T-cell (primary cell): Measurements from ENCODE around the gene ERCC5. TPM values are rescaled to one million over a fixed set of nuclear protein-coding genes. Genes with fewer than 3 reads are reported as not detected.
A peak's percentile ranks its signal among the peaks of the same experiment; 100 is the strongest.

Source experiments
- ATAC-seq, 4 experiments: fragments of 200-7000 bp in 3 of 4; fragments of 150-1000 bp in 1 of 4; cut with Tn5 transposase; replicated peaks in 1 of 4; 1 replicate in 3 of 4; 2 replicates in 1 of 4; pipeline ENCODE4 v1.10.0; 2021; ENCODE audit warnings: moderate library complexity in 3 of 4, mild to moderate bottlenecking in 2 of 4, moderate number of reproducible peaks in 1 of 4
- CTCF ChIA-PET, 2 donors: fragments of 300-600 bp; sonication (Branson Sonifier 250); formaldehyde crosslinking; loops; one replicate each; lab custom pipeline; 2022; ENCODE audit warnings: antibody characterized with exemption in 2 of 2; lab: Charles Lee
- POLR2A ChIA-PET, 2 donors: fragments of 300-600 bp; sonication (Branson Sonifier 250); formaldehyde crosslinking; loops; one replicate each; lab custom pipeline; 2022; ENCODE audit warnings: antibody characterized with exemption in 2 of 2; lab: Charles Lee
- DNase-seq, 35 experiments: peaks; one replicate each; pipeline versions ENCODE4 v3.0.0 to v3.0.0-alpha.2; 2013 to 2023
- H3K27ac ChIP-seq: one replicate; pipeline ENCODE4 v1.5.1; 2013; ENCODE audit warnings: low read length
- H3K27me3 ChIP-seq, 2 experiments: replicated peaks in 1 of 2; 1 replicate in 1 of 2; 2 replicates in 1 of 2; pipeline versions ENCODE4 v1.6.1 to v1.7.0; 2013; ENCODE audit warnings: low read length in 1 of 2, mixed read lengths in 1 of 2; ENCODE audit not compliant: control insufficient read depth in 2 of 2, insufficient read depth in 2 of 2; ENCODE audit errors: extremely low read depth in 1 of 2
- H3K36me3 ChIP-seq, 2 donors: 1 replicate in 1 of 2; 2 replicates in 1 of 2; pipeline versions ENCODE4 v1.6.1 to v1.7.0; 2013; ENCODE audit warnings: low read length in 1 of 2; ENCODE audit not compliant: control insufficient read depth in 2 of 2, insufficient read depth in 1 of 2; ENCODE audit errors: extremely low read depth in 1 of 2
- H3K4me1 ChIP-seq, 2 experiments: 1 replicate in 1 of 2; 2 replicates in 1 of 2; pipeline versions ENCODE4 v1.6.1 to v1.7.0; 2013; ENCODE audit warnings: low read length in 2 of 2, mixed read lengths in 1 of 2; ENCODE audit not compliant: insufficient read depth in 2 of 2, control insufficient read depth in 1 of 2; ENCODE audit errors: extremely low read depth in 1 of 2
- H3K4me3 ChIP-seq, 2 donors: 1 replicate in 1 of 2; 2 replicates in 1 of 2; pipeline versions ENCODE4 v1.5.1 to v1.7.0; 2013; ENCODE audit warnings: mild to moderate bottlenecking in 2 of 2, low read length in 1 of 2, moderate library complexity in 1 of 2; ENCODE audit not compliant: control insufficient read depth in 1 of 2; ENCODE audit errors: extremely low read depth in 1 of 2
- H3K9me3 ChIP-seq: 2 replicates; pipeline ENCODE4 v1.7.0; 2013
- H3K27ac Mint-ChIP-seq, 2 donors: one replicate each; pipeline ENCODE4 v1.8.0; 2020 to 2021; ENCODE audit warnings: mild to moderate bottlenecking in 2 of 2, mixed read lengths in 2 of 2
- H3K27me3 Mint-ChIP-seq, 2 donors: one replicate each; pipeline ENCODE4 v1.8.0; 2021 to 2022; ENCODE audit warnings: mixed read lengths in 2 of 2
- H3K36me3 Mint-ChIP-seq: one replicate; pipeline ENCODE4 v1.8.0; 2021; ENCODE audit warnings: mixed read lengths
- H3K4me1 Mint-ChIP-seq, 3 donors: one replicate each; pipeline ENCODE4 v1.8.0; 2020 to 2022; ENCODE audit warnings: mixed read lengths in 3 of 3, mild to moderate bottlenecking in 1 of 3
- H3K4me3 Mint-ChIP-seq, 3 donors: one replicate each; pipeline ENCODE4 v1.8.0; 2020 to 2022; ENCODE audit warnings: mild to moderate bottlenecking in 3 of 3, mixed read lengths in 3 of 3, moderate library complexity in 3 of 3
- H3K9me3 Mint-ChIP-seq, 3 donors: one replicate each; pipeline ENCODE4 v1.8.0; 2020 to 2022; ENCODE audit warnings: mixed read lengths in 3 of 3
- WGBS: methylation state at CpG from one replicate; pipeline ENCODE4 v1.1.5; 2013; ENCODE audit warnings: missing lambda C conversion rate; ENCODE audit not compliant: insufficient coverage; 5-methylcytosine and 5-hydroxymethylcytosine counted together
- total RNA-seq, 35 experiments: library from RNA in 6 of 35; stranded (reverse) in 6 of 35; fragments of 120-200 nt in 1 of 35; gene quantifications; one replicate each; pipeline versions ENCODE4 v1.2.1 to v1.2.4 and lab custom pipeline; 2013 to 2026

The ERCC5 gene
- total RNA-seq, 5 donors from 2014 or later (not counting 1 experiment from before 2014, with no cell fraction given): 104 to 123 (median 114) TPM

DNA sequence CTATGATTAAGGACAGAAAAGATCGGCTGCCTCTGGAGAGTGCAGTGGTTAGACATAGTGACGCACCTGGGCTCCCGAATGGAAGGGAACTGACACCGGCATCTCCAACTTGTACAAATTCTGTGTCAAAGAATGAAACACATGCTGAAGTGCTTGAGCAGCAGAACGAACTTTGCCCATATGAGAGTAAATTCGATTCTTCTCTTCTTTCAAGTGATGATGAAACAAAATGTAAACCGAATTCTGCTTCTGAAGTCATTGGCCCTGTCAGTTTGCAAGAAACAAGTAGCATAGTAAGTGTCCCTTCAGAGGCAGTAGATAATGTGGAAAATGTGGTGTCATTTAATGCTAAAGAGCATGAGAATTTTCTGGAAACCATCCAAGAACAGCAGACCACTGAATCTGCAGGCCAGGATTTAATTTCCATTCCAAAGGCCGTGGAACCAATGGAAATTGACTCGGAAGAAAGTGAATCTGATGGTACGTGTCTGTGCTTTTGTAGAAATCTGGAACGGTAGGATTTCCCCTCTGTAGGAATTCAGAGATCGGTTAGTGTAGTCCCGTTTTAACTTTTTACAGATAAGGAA lies 16.9 kb downstream of the ERCC5 start:
- peaks cover 63% of the 10 kb centered on the region for H3K36me3 Mint-ChIP-seq
- peaks cover 45 to 69% (median 56%) of the 10 kb centered on the region in 3 donors for H3K4me1 Mint-ChIP-seq
- no peak overlapping the region for H3K27ac Mint-ChIP-seq
- ChIA-PET CTCF (interaction anchor here in 1 of 2 donors (0.9 kb wide), 1 partner anchor 13 kb away, joined by 3 read pairs; no protein-coding TSS in a partner anchor), POLR2A (no interaction called here)
- no peak for DNase-seq
- 100% methylated on average over 9 of the region's 13 CpGs for WGBS
- no peaks in the 10 kb centered on the region for H3K27me3 Mint-ChIP-seq
- Histone ChIP-seq H3K4me1 (peaks cover 0 to 6% of the 10 kb centered on the region in 2 experiments), H3K36me3 (peaks cover 4 to 95% of the 10 kb centered on the region in 2 donors), H3K4me3 (no peak overlapping the region), H3K27me3 (no peaks in the 10 kb centered on the region), H3K9me3 (no peaks in the 10 kb centered on the region), H3K27ac (no peak overlapping the region)
- H3K4me3 Mint-ChIP-seq: no peak overlapping the region
- H3K9me3 Mint-ChIP-seq: no peaks in the 10 kb centered on the region
- no peak for ATAC-seq

DNA sequence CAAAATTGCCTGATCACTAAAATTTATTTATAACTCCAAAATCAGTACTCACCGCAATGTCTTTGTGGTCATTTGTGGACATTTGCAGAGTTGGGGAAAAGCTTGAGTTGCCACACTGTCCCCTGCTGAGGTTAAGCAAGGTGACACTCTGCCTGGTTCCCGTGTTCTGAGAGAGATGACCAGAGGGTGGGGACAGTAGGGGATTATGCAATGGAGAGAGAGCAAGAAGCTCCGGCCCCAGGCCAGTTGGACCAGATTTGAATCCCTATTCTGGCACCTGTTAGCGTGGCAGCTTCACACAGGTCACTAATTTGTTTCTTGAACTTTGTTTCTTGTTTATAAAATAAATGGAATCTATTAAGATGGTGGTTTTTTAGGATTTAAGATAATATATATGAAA lies 17.8 kb downstream of the ERCC5 start:
- H3K9me3 ChIP-seq: no peaks in the 10 kb centered on the region
- peaks cover 43 to 66% (median 52%) of the 10 kb centered on the region in 3 donors for H3K4me1 Mint-ChIP-seq
- peak overlapping the region in 1 of 3 donors; percentile 43 for H3K4me3 Mint-ChIP-seq
- no peaks in the 10 kb centered on the region for H3K27me3 Mint-ChIP-seq
- DNase-seq: no peak
- peaks cover 63% of the 10 kb centered on the region for H3K36me3 Mint-ChIP-seq
- ChIA-PET POLR2A (no interaction called here), CTCF (no interaction called here)
- no peak overlapping the region for H3K4me3 ChIP-seq
- peaks cover 0 to 6% of the 10 kb centered on the region in 2 experiments for H3K4me1 ChIP-seq
- no peak for ATAC-seq
- no peak overlapping the region for H3K27ac ChIP-seq
- H3K27ac Mint-ChIP-seq: no peak overlapping the region
- H3K9me3 Mint-ChIP-seq: no peaks in the 10 kb centered on the region
- no peaks in the 10 kb centered on the region for H3K27me3 ChIP-seq
- H3K36me3 ChIP-seq: peaks cover 4 to 94% of the 10 kb centered on the region in 2 donors
- 91% methylated on average over 1 of the region's 4 CpGs for WGBS

DNA sequence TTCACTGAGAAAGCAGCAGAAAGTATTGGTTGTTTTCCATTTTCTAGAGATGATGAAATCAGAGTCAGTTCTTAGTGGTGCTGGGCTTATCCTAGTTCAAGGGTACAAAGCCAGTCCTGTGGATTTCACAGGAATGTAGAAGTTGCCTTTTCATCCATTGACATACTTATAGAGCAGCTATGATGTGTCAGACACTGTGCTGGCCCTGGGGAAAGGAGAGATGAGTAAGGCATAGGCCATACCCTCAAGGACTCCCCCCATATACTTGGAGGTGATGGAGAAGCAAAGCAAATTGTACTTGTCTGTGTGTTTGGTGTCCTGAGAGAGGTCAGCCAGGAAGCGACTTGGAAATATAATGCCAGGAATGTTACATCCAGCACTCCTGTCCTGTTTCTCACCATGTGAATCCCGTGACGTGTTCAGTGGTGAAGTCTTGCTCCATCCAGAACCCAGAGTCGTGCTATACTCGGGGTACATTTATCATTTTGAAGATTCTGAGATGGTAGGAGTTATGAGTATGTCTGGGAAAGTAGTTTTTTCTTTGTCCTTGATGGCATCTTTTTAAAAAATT lies 22.6 kb downstream of the ERCC5 start:
- ChIA-PET CTCF (interaction anchor here in 1 of 2 donors (0.9 kb wide), 1 partner anchor 20 kb away, joined by 4 read pairs; no protein-coding TSS in a partner anchor), POLR2A (no interaction called here)
- no peak overlapping the region for H3K27ac ChIP-seq
- Mint-ChIP-seq H3K27me3 (no peaks in the 10 kb centered on the region), H3K36me3 (peaks cover 49% of the 10 kb centered on the region), H3K4me1 (peaks cover 48 to 59% (median 54%) of the 10 kb centered on the region in 3 donors), H3K27ac (no peak overlapping the region), H3K4me3 (no peak overlapping the region), H3K9me3 (no peaks in the 10 kb centered on the region)
- peaks cover 3 to 85% of the 10 kb centered on the region in 2 donors for H3K36me3 ChIP-seq
- no CpG with 5 or more reads among the region's 5 CpGs for WGBS
- H3K4me1 ChIP-seq: peaks cover 0 to 17% of the 10 kb centered on the region in 2 experiments
- H3K9me3 ChIP-seq: no peaks in the 10 kb centered on the region
- no peak overlapping the region for H3K4me3 ChIP-seq
- DNase-seq (no peak), ATAC-seq (no peak)
- H3K27me3 ChIP-seq: no peaks in the 10 kb centered on the region

DNA sequence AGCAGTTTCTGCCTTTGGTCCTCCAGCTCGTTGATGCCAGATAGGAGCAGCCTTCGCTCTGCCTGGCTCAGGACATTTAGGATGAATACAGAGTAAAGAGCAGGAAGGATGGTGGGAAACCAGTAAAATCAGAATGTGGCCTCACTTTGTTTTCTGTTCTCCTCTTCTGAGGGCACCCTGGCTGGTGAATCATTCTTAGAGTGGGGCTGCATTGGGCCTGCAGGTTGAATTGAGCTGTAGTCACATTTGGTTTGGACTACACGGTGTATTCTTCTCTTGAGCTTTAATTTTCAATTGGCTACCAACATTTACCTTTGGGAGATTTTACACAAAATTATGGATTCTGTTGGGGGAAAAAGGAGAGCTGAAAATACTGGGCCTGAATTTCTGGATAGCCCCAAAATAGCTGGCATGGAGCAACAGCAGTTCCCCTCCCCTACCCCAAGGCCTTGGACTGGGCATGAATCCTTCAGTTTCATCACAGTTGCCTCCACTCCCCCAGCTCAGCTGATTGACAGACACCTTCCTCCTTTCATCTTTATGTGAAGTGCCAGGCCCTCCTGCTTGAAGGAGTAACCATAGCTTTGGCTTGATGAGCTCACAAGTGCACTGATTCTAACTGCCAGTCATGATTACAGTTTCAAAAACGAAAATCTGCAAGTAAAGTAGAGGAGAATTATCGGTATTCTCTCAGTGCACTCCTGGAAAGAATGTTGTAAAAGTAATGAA lies 24.3 kb downstream of the ERCC5 start:
- H3K36me3 Mint-ChIP-seq: peaks cover 51% of the 10 kb centered on the region
- ChIA-PET CTCF (interaction anchor here (0.7 to 1.9 kb wide), 11 partner anchors 10 to 299 kb away, joined by 3 to 10 read pairs (median 3); no protein-coding TSS in a partner anchor), POLR2A (interaction anchor here in 1 of 2 donors (0.7 kb wide), 2 partner anchors 21 to 284 kb away, joined by 3 read pairs; no protein-coding TSS in a partner anchor)
- no peaks in the 10 kb centered on the region for H3K27me3 ChIP-seq
- peaks cover 33 to 43% (median 38%) of the 10 kb centered on the region in 3 donors for H3K4me1 Mint-ChIP-seq
- no peak overlapping the region for H3K27ac ChIP-seq
- H3K9me3 ChIP-seq: no peaks in the 10 kb centered on the region
- H3K9me3 Mint-ChIP-seq: no peaks in the 10 kb centered on the region
- H3K36me3 ChIP-seq: peaks cover 9 to 79% of the 10 kb centered on the region in 2 donors
- DNase-seq (peak in 1 of 35 experiments; percentile 14), ATAC-seq (peak in 2 of 4 experiments; percentile 16 to 36)
- H3K27ac Mint-ChIP-seq: peak overlapping the region; percentile 28 to 58
- peaks cover 0 to 11% of the 10 kb centered on the region in 2 experiments for H3K4me1 ChIP-seq
- no peak overlapping the region for H3K4me3 Mint-ChIP-seq
- H3K4me3 ChIP-seq: no peak overlapping the region
- 69% methylated on average over 3 of the region's 5 CpGs for WGBS
- no peaks in the 10 kb centered on the region for H3K27me3 Mint-ChIP-seq

DNA sequence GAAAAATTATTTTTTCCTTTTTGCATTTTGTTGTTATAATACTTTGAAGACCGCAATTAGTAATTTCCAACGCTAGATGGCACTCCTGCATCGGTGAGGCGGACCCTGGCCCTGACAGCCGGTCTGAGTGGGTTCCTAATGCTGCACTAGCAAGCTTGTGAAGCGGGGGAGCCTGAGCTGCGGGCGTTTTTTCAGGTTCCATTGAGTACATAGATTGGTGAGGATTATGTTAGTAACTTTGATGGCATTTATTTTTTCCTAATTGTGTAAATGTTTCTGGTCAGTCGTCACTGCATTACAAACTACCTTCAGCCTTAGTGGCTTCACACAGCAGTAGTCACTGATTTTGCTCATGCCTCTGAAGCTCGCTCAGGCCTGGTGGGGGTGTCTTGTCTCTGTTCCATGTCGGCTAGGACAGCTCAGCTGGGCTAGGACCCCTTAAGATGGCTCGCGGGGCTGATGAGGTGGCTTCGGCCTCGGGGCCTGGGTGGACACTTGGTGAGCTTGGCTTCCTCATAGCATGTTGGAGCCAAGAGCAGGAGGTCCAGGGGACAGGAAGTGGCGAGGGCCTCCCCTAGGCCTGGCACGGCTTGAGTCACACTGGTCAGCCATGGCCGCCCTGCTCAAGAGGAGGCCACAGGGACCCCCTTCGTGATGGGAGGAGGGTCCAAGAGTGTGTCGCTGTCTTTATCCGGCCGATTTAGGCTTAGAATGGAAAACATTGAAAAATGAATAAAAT lies 25.0 kb downstream of the ERCC5 start:
- peaks cover 0 to 11% of the 10 kb centered on the region in 2 experiments for H3K4me1 ChIP-seq
- no peaks in the 10 kb centered on the region for H3K27me3 Mint-ChIP-seq
- 49% methylated on average over 10 of the region's 22 CpGs for WGBS
- H3K27ac ChIP-seq: no peak overlapping the region
- DNase-seq (peak in 29 of 35 experiments; percentile 12 to 71 (median 34)), ATAC-seq (peak; percentile 57 to 75 (median 68))
- no peaks in the 10 kb centered on the region for H3K9me3 ChIP-seq
- no peak overlapping the region for H3K4me3 Mint-ChIP-seq
- no peaks in the 10 kb centered on the region for H3K9me3 Mint-ChIP-seq
- H3K36me3 Mint-ChIP-seq: peaks cover 53% of the 10 kb centered on the region
- ChIA-PET POLR2A (interaction anchor here in 1 of 2 donors (0.6 to 0.7 kb wide), 2 partner anchors 16 to 22 kb away, joined by 3 read pairs; no protein-coding TSS in a partner anchor), CTCF (interaction anchor here (0.7 to 1.9 kb wide), 11 partner anchors 9 to 299 kb away, joined by 3 to 10 read pairs (median 3); no protein-coding TSS in a partner anchor)
- no peak overlapping the region for H3K4me3 ChIP-seq
- H3K27me3 ChIP-seq: no peaks in the 10 kb centered on the region
- peaks cover 9 to 81% of the 10 kb centered on the region in 2 donors for H3K36me3 ChIP-seq
- H3K27ac Mint-ChIP-seq: peak overlapping the region; percentile 28 to 58
- peaks cover 30 to 36% (median 31%) of the 10 kb centered on the region in 3 donors for H3K4me1 Mint-ChIP-seq
